Stimulated activated CD4-positive, alpha-beta T cell treated with anti-CD3 and anti-CD28 coated beads, Interleukin-1b, Interleukin-23, amount 100 ng/mL, for 24 hours (primary cell): Measurements from ENCODE around the gene SH3D19.
"Not testable (repeated sequence)": the region's sequence is repeated elsewhere in the genome, so short reads cannot be mapped to it uniquely, and the experiment has no call there.

Experiments used
- DNase-seq, 4 experiments: peaks; one replicate each; pipeline ENCODE4 v3.0.0-alpha.2; 2020; ENCODE audit warnings: low read depth in 4 of 4, low spot score in 1 of 4

The SH3D19 gene

GRCh38 chr4:151268905-151269304 is 56.5 kb downstream of the SH3D19 start:
- DNase-seq, result not testable (repeated sequence)

- no peak for DNase-seq
Measured at GRCh38 chr4:151267822-151268535, 57.4 kb downstream of the SH3D19 start.

- no peak for DNase-seq
Measured at GRCh38 chr4:151267104-151267503, 58.3 kb downstream of the SH3D19 start.

GRCh38 chr4:151266497-151266896 is 58.9 kb downstream of the SH3D19 start:
- DNase-seq, result no peak

- DNase-seq, result no peak
Measured at GRCh38 chr4:151263455-151263854, 62.0 kb downstream of the SH3D19 start.

GRCh38 chr4:151260526-151260925 is 64.9 kb downstream of the SH3D19 start:
- no peak for DNase-seq

GRCh38 chr4:151259752-151260151 is 65.7 kb downstream of the SH3D19 start:
- no peak for DNase-seq

- DNase-seq, result no peak
Measured at GRCh38 chr4:151257704-151258103, 67.7 kb downstream of the SH3D19 start.

GRCh38 chr4:151256134-151256533 is 69.3 kb downstream of the SH3D19 start:
- DNase-seq, result no peak

GRCh38 chr4:151255680-151256079 is 69.7 kb downstream of the SH3D19 start:
- DNase-seq, result not testable (repeated sequence)

- DNase-seq, result not testable (repeated sequence)
Measured at GRCh38 chr4:151255226-151255625, 70.2 kb downstream of the SH3D19 start.

- DNase-seq, result no peak
Measured at GRCh38 chr4:151251603-151252304, 73.7 kb downstream of the SH3D19 start.

- no peak for DNase-seq
Measured at GRCh38 chr4:151250706-151251105, 74.7 kb downstream of the SH3D19 start.

GRCh38 chr4:151248519-151248918 is 76.9 kb downstream of the SH3D19 start:
- no peak for DNase-seq

GRCh38 chr4:151247395-151247794 is 78.0 kb downstream of the SH3D19 start:
- DNase-seq, result no peak

GRCh38 chr4:151246742-151247141 is 78.7 kb downstream of the SH3D19 start:
- DNase-seq, result no peak

- no peak for DNase-seq
Measured at GRCh38 chr4:151242305-151242704, 83.1 kb downstream of the SH3D19 start.

- no peak for DNase-seq
Measured at GRCh38 chr4:151239608-151240007, 85.8 kb downstream of the SH3D19 start.

- no peak for DNase-seq
Measured at GRCh38 chr4:151238477-151238876, 86.9 kb downstream of the SH3D19 start.

GRCh38 chr4:151236036-151236435 is 89.4 kb downstream of the SH3D19 start:
- no peak for DNase-seq

- DNase-seq, result not testable (repeated sequence)
Measured at GRCh38 chr4:151235373-151235772, 90.0 kb downstream of the SH3D19 start.

GRCh38 chr4:151233600-151233999 is 91.8 kb downstream of the SH3D19 start:
- DNase-seq, result no peak
